ENCODE data around the gene CRY2. TPM values are rescaled to one million over a fixed set of nuclear protein-coding genes. Genes with fewer than 3 reads are reported as not detected.
"Not testable (repeated sequence)": the region's sequence is repeated elsewhere in the genome, so short reads cannot be mapped to it uniquely, and the experiment has no call there.

The CRY2 gene
- total RNA-seq, 4 donors from 2014 or later = 5.6 to 21.0 (median 13.4) TPM

DNA sequence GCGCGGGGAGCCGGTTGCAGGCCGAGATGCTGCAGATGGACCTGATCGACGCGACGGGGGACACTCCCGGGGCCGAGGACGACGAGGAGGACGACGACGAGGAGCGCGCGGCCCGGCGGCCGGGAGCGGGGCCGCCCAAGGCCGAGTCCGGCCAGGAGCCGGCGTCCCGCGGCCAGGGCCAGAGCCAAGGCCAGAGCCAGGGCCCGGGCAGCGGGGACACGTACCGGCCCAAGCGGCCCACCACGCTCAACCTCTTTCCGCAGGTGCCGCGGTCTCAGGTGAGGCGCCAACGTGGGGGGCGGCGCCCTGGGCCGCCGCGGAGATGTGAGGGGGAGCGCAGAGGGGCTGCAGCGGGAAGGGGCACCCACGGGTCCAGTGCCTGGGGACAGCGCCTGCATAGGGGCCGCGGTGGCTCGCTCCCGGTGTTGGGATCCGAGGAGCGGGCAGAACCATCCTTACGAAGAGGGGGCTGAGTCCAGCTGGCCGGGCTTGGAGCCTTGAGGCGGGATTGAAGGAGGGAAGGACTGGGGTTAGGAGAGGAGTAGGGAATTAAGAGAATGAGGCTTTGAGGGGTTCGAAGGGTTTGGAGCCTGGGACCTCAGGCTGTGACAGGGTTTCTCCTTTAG, 53.0 kb downstream of the CRY2 start:
- intact Hi-C loops (cut with DNase I) = not testable (repeated sequence)
- peak overlapping the region in 2 of 4 donors; percentile 57 to 76 for H3K27ac ChIP-seq

GRCh38 chr11:45900916-45901617, 53.8 kb downstream of the CRY2 start:
- H3K36me3 ChIP-seq = no peaks in the 10 kb centered on the region
- no peaks in the 10 kb centered on the region for H3K9me3 ChIP-seq
- H3K4me3 ChIP-seq = peak overlapping the region in 3 of 4 donors; percentile 50 to 66 (median 60)
- H3K27me3 ChIP-seq = peaks cover 0 to 48% (median 0%) of the 10 kb centered on the region in 4 donors
- peaks cover 14 to 28% (median 16%) of the 10 kb centered on the region in 3 donors for H3K4me1 ChIP-seq
- DNase-seq = no peak
- H3K27ac ChIP-seq = peak overlapping the region in 1 of 4 donors; percentile 9
- TF ChIP-seq, protein P1, sequence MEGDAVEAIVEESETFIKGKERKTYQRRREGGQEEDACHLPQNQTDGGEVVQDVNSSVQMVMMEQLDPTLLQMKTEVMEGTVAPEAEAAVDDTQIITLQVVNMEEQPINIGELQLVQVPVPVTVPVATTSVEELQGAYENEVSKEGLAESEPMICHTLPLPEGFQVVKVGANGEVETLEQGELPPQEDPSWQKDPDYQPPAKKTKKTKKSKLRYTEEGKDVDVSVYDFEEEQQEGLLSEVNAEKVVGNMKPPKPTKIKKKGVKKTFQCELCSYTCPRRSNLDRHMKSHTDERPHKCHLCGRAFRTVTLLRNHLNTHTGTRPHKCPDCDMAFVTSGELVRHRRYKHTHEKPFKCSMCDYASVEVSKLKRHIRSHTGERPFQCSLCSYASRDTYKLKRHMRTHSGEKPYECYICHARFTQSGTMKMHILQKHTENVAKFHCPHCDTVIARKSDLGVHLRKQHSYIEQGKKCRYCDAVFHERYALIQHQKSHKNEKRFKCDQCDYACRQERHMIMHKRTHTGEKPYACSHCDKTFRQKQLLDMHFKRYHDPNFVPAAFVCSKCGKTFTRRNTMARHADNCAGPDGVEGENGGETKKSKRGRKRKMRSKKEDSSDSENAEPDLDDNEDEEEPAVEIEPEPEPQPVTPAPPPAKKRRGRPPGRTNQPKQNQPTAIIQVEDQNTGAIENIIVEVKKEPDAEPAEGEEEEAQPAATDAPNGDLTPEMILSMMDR (IDR thresholded peaks at IDR 0.05) = no peak
- no peak for TF ChIP-seq POLR2A (IDR thresholded peaks at IDR 0.05)
- 23 to 28% methylated on average over 5 to 6 of the region's 8 CpGs for WGBS, 2 donors
- intact Hi-C loops (cut with DNase I) = no loop called here

More for the DNA sequence above, 53.0 kb downstream of the CRY2 start:
- 8 to 23% methylated on average over 6 to 12 of the region's 59 CpGs for WGBS, 2 donors
- Histone ChIP-seq H3K27me3 (peaks cover 0 to 53% (median 0%) of the 10 kb centered on the region in 4 donors), H3K4me3 (peak overlapping the region; percentile 43 to 66 (median 55)), H3K4me1 (peaks cover 14 to 28% (median 16%) of the 10 kb centered on the region in 3 donors)
- not testable (repeated sequence) for H3K36me3 ChIP-seq, H3K9me3 ChIP-seq, DNase-seq
- peak in 1 of 4 donors; percentile 20 for TF ChIP-seq POLR2A (IDR thresholded peaks at IDR 0.05)

GRCh38 chr11:45901626-45902025, 54.4 kb downstream of the CRY2 start:
- intact Hi-C loops (cut with DNase I) = no loop called here
- Histone ChIP-seq H3K4me3 (no peak overlapping the region), H3K27ac (no peak overlapping the region), H3K9me3 (no peaks in the 10 kb centered on the region), H3K27me3 (peaks cover 0 to 43% (median 0%) of the 10 kb centered on the region in 4 donors), H3K4me1 (peaks cover 14 to 32% (median 16%) of the 10 kb centered on the region in 3 donors), H3K36me3 (no peaks in the 10 kb centered on the region)
- TF ChIP-seq, protein P1 (IDR thresholded peaks at IDR 0.05) = no peak
- TF ChIP-seq POLR2A (IDR thresholded peaks at IDR 0.05) = no peak
- no peak for DNase-seq
- 88 to 100% methylated on average over 1 to 3 of the region's 6 CpGs for WGBS, 2 donors

- peaks cover 0 to 33% (median 0%) of the 10 kb centered on the region in 4 donors for H3K27me3 ChIP-seq
- H3K36me3 ChIP-seq = no peaks in the 10 kb centered on the region
- 77% methylated on average over 7 of the region's 56 CpGs; no CpG with 5 or more reads in 1 of the 2 donors for WGBS, 2 donors
Observed at GRCh38 chr11:45902452-45903380, 55.4 kb downstream of the CRY2 start.

More at GRCh38 chr11:45902452-45903380, 55.4 kb downstream of the CRY2 start:
- DNase-seq = no peak
- intact Hi-C loops (cut with DNase I) = no loop called here
- TF ChIP-seq, protein P1 (IDR thresholded peaks at IDR 0.05) = no peak
- no peak for TF ChIP-seq POLR2A (IDR thresholded peaks at IDR 0.05)
- Histone ChIP-seq H3K9me3 (no peaks in the 10 kb centered on the region), H3K4me3 (no peak overlapping the region), H3K27ac (no peak overlapping the region), H3K4me1 (peaks cover 15 to 43% (median 20%) of the 10 kb centered on the region in 3 donors)

All from esophagus squamous epithelium (tissue), 5 donors.